Loucy (cell line): ENCODE measurements around the gene XCR1.

Source experiments
- H2AFZ ChIP-seq: fragments of 200-600 bp; sonication (generic); 2 replicates; pipeline ENCODE4 v1.6.0; 2016; ENCODE audit warnings: antibody characterized with exemption, mild to moderate bottlenecking, low read length, moderate library complexity
- H3F3A ChIP-seq: fragments of 200-600 bp; 2 replicates; pipeline ENCODE4 v1.6.0; 2016; ENCODE audit warnings: antibody characterized with exemption, low read depth, mild to moderate bottlenecking
- H3K27me3 ChIP-seq: fragments of 200-600 bp; sonication (generic); 2 replicates; pipeline ENCODE4 v1.6.1; 2014; ENCODE audit warnings: low read length, mild to moderate bottlenecking; ENCODE audit not compliant: insufficient read depth, poor library complexity, severe bottlenecking
- H3K36me3 ChIP-seq: fragments of 200-600 bp; sonication (generic); 2 replicates; pipeline ENCODE4 v1.6.1; 2016; ENCODE audit warnings: low read length; ENCODE audit not compliant: insufficient read depth
- H3K4me1 ChIP-seq: fragments of 200-600 bp; sonication (generic); 2 replicates; pipeline ENCODE4 v1.5.1; 2014; ENCODE audit warnings: low read length, mild to moderate bottlenecking; ENCODE audit not compliant: insufficient read depth, poor library complexity, severe bottlenecking
- H3K4me2 ChIP-seq: fragments of 200-600 bp; sonication (generic); 2 replicates; pipeline ENCODE4 v1.6.0; 2014; ENCODE audit warnings: antibody characterized with exemption, low read length, low read depth, mild to moderate bottlenecking; ENCODE audit not compliant: poor library complexity, severe bottlenecking
- H3K4me3 ChIP-seq: fragments of 200-600 bp; sonication (generic); 2 replicates; pipeline ENCODE4 v1.5.1; 2014; ENCODE audit warnings: low read length, mild to moderate bottlenecking, mixed read lengths; ENCODE audit not compliant: poor library complexity, severe bottlenecking
- H3K79me2 ChIP-seq: fragments of 200-600 bp; sonication (generic); 2 replicates; pipeline ENCODE4 v1.6.1; 2014; ENCODE audit warnings: low read length; ENCODE audit not compliant: insufficient read depth
- H3K9ac ChIP-seq: fragments of 200-600 bp; sonication (generic); 2 replicates; pipeline ENCODE4 v1.6.0; 2014; ENCODE audit warnings: mild to moderate bottlenecking, low read depth, low read length, moderate library complexity; ENCODE audit not compliant: poor library complexity, severe bottlenecking
- H3K9me2 ChIP-seq: fragments of 200-600 bp; sonication (generic); replicated peaks from 2 replicates; pipeline ENCODE4 v1.6.1; 2016; ENCODE audit warnings: low read depth, low read length, mixed read lengths
- H3K9me3 ChIP-seq: fragments of 200-600 bp; sonication (generic); 2 replicates; pipeline ENCODE4 v1.6.1; 2014; ENCODE audit warnings: mild to moderate bottlenecking, antibody characterized with exemption, low read length, low read depth; ENCODE audit not compliant: insufficient read depth
- H4K20me1 ChIP-seq: fragments of 200-600 bp; sonication (generic); 2 replicates; pipeline ENCODE4 v1.6.0; 2014; ENCODE audit warnings: antibody characterized with exemption, low read length, mild to moderate bottlenecking; ENCODE audit not compliant: insufficient read depth, poor library complexity, severe bottlenecking
- CTCF ChIP-seq: fragments of 200-600 bp; sonication (generic); conservative IDR thresholded peaks from 2 replicates; pipeline ENCODE4 v1.5.1; 2014; ENCODE audit warnings: mild to moderate bottlenecking, antibody characterized with exemption, low read length
- EZH2phosphoT487 ChIP-seq: fragments of 200-600 bp; IDR thresholded peaks from 2 replicates; pipeline ENCODE4 v1.6.1; 2018; ENCODE audit warnings: antibody characterized with exemption, mild to moderate bottlenecking, moderate library complexity, borderline replicate concordance

XCR1 gene

GRCh38 chr3:46071222-46071858 lies 44.1 kb upstream of the XCR1 start:
- H3K9ac ChIP-seq = no peak overlapping the region
- no peaks in the 10 kb centered on the region for H3K36me3 ChIP-seq
- no peaks in the 10 kb centered on the region for H3F3A ChIP-seq
- no peaks in the 10 kb centered on the region for H3K9me2 ChIP-seq
- TF ChIP-seq EZH2phosphoT487 (no peak), CTCF (no peak)
- no peak overlapping the region for H3K4me3 ChIP-seq
- H3K4me2 ChIP-seq = no peak overlapping the region
- H3K27me3 ChIP-seq = peaks cover 15% of the 10 kb centered on the region
- peaks cover 19% of the 10 kb centered on the region for H3K4me1 ChIP-seq
- H4K20me1 ChIP-seq = no peaks in the 10 kb centered on the region
- H3K9me3 ChIP-seq = no peaks in the 10 kb centered on the region
- H3K79me2 ChIP-seq = no peaks in the 10 kb centered on the region
- no peak overlapping the region for H2AFZ ChIP-seq

- no peaks in the 10 kb centered on the region for H3K36me3 ChIP-seq
- no peaks in the 10 kb centered on the region for H4K20me1 ChIP-seq
- H3K79me2 ChIP-seq = no peaks in the 10 kb centered on the region
- no peak overlapping the region for H2AFZ ChIP-seq
- H3K4me2 ChIP-seq = no peak overlapping the region
- no peak overlapping the region for H3K4me3 ChIP-seq
- H3K27me3 ChIP-seq = peaks cover 15% of the 10 kb centered on the region
- H3F3A ChIP-seq = no peaks in the 10 kb centered on the region
- peaks cover 23% of the 10 kb centered on the region for H3K4me1 ChIP-seq
- no peak overlapping the region for H3K9ac ChIP-seq
- TF ChIP-seq CTCF (no peak), EZH2phosphoT487 (no peak)
- H3K9me2 ChIP-seq = no peaks in the 10 kb centered on the region
- H3K9me3 ChIP-seq = no peaks in the 10 kb centered on the region
These were observed 43.4 kb upstream of the XCR1 start for GRCh38 chr3:46070595-46071093.

DNA sequence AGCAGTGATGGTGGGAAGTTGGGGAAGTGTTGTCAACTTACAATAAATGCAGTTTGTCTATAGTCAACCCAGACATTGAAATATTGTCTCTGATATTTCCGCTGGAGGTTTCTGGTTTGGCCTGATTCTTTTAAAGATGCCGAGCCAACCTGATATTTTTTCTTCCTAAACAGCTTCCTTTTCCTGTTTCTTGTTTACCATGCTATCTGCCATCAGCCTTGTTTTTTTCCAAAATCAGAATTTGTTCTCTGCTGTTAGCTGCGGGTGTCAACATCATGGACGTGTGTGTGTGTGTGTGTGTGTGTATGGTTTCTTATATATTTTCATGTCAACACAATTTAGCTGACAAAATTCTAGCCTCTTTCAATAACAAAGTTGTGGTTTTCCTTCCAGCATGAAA lies 41.2 kb upstream of the XCR1 start:
- Histone ChIP-seq H3K27me3 (peaks cover 15% of the 10 kb centered on the region), H3K4me1 (peaks cover 29% of the 10 kb centered on the region), H3K9me3 (no peaks in the 10 kb centered on the region), H4K20me1 (no peaks in the 10 kb centered on the region), H3K4me3 (no peak overlapping the region), H3K36me3 (no peaks in the 10 kb centered on the region), H3K9me2 (no peaks in the 10 kb centered on the region), H3K4me2 (no peak overlapping the region), H2AFZ (no peak overlapping the region), H3K79me2 (no peaks in the 10 kb centered on the region), H3F3A (no peaks in the 10 kb centered on the region), H3K9ac (no peak overlapping the region)
- TF ChIP-seq CTCF (no peak), EZH2phosphoT487 (no peak)
